HL-60 (cell line): ENCODE results near the gene SCLT1.

ENCODE experiments used
- DNase-seq, 2 experiments: peaks; one replicate each; pipeline ENCODE4 v3.0.0-alpha.2; 2010 to 2020; ENCODE audit warnings: low read depth in 1 of 2, low spot score in 1 of 2
- H3K27ac ChIP-seq: fragments of 250-450 bp; sonication (Bioruptor Pico); replicated peaks from 2 replicates; pipeline ENCODE4 v1.5.1; 2020; ENCODE audit warnings: mild to moderate bottlenecking, moderate library complexity
- H3K27me3 ChIP-seq: fragments of 250-450 bp; sonication (Bioruptor Pico); 2 replicates; pipeline ENCODE4 v1.5.1; 2021; ENCODE audit warnings: mild to moderate bottlenecking, moderate library complexity; ENCODE audit not compliant: insufficient read depth, poor library complexity, severe bottlenecking
- H3K4me3 ChIP-seq: replicated peaks from 2 replicates; pipeline ENCODE4 v1.5.1; 2011; ENCODE audit warnings: mild to moderate bottlenecking, control low read depth, low read length; ENCODE audit not compliant: insufficient read depth
- GABPA ChIP-seq: IDR thresholded peaks from 2 replicates; pipeline ENCODE4 v1.6.1; 2012; ENCODE audit warnings: low read depth
- POLR2AphosphoS5 ChIP-seq: IDR thresholded peaks from 2 replicates; pipeline ENCODE4 v1.6.1; 2012; ENCODE audit warnings: low read depth
- SPI1 ChIP-seq: IDR thresholded peaks from 2 replicates; pipeline ENCODE4 v1.6.1; 2012; ENCODE audit warnings: low read depth, mild to moderate bottlenecking, borderline replicate concordance
- TF ChIP-seq, protein P1 (sequence below): IDR thresholded peaks from one replicate; pipeline ENCODE4 v1.5.1; 2011; ENCODE audit warnings: low read length, control low read depth, inconsistent platforms; ENCODE audit not compliant: insufficient read depth
- TF ChIP-seq, protein P2 (sequence below): IDR thresholded peaks from 2 replicates; pipeline ENCODE4 v1.6.1; 2012; ENCODE audit warnings: low read depth; ENCODE audit not compliant: insufficient replicate concordance

The SCLT1 gene

DNA sequence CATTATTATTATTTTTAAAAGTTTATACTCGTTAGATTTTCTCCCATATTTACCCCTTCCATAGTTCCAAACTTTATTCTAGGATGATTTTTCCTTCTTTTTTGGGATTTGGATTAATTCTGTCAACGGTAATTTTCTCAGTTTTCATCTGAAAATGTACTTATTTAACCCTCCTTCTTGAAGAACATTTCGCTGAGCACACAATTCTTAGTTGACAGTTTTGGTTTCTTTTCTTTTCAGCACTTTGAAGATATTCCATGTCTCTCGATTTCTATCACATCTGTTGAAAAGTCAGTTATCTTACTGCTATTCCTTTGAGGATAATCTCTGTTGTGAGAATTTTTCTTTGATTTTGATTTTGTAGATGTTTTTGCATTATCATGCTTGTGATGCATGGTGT lies 85.2 kb downstream of the SCLT1 start:
- Histone ChIP-seq H3K27ac (no peak overlapping the region), H3K27me3 (no peaks in the 10 kb centered on the region), H3K4me3 (no peak overlapping the region)
- TF ChIP-seq GABPA: no peak
- TF ChIP-seq SPI1: no peak
- TF ChIP-seq, protein P1, sequence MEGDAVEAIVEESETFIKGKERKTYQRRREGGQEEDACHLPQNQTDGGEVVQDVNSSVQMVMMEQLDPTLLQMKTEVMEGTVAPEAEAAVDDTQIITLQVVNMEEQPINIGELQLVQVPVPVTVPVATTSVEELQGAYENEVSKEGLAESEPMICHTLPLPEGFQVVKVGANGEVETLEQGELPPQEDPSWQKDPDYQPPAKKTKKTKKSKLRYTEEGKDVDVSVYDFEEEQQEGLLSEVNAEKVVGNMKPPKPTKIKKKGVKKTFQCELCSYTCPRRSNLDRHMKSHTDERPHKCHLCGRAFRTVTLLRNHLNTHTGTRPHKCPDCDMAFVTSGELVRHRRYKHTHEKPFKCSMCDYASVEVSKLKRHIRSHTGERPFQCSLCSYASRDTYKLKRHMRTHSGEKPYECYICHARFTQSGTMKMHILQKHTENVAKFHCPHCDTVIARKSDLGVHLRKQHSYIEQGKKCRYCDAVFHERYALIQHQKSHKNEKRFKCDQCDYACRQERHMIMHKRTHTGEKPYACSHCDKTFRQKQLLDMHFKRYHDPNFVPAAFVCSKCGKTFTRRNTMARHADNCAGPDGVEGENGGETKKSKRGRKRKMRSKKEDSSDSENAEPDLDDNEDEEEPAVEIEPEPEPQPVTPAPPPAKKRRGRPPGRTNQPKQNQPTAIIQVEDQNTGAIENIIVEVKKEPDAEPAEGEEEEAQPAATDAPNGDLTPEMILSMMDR: no peak
- TF ChIP-seq, protein P2, sequence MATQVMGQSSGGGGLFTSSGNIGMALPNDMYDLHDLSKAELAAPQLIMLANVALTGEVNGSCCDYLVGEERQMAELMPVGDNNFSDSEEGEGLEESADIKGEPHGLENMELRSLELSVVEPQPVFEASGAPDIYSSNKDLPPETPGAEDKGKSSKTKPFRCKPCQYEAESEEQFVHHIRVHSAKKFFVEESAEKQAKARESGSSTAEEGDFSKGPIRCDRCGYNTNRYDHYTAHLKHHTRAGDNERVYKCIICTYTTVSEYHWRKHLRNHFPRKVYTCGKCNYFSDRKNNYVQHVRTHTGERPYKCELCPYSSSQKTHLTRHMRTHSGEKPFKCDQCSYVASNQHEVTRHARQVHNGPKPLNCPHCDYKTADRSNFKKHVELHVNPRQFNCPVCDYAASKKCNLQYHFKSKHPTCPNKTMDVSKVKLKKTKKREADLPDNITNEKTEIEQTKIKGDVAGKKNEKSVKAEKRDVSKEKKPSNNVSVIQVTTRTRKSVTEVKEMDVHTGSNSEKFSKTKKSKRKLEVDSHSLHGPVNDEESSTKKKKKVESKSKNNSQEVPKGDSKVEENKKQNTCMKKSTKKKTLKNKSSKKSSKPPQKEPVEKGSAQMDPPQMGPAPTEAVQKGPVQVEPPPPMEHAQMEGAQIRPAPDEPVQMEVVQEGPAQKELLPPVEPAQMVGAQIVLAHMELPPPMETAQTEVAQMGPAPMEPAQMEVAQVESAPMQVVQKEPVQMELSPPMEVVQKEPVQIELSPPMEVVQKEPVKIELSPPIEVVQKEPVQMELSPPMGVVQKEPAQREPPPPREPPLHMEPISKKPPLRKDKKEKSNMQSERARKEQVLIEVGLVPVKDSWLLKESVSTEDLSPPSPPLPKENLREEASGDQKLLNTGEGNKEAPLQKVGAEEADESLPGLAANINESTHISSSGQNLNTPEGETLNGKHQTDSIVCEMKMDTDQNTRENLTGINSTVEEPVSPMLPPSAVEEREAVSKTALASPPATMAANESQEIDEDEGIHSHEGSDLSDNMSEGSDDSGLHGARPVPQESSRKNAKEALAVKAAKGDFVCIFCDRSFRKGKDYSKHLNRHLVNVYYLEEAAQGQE: no peak
- no peak for TF ChIP-seq POLR2AphosphoS5
- DNase-seq: no peak

- H3K27me3 ChIP-seq: no peaks in the 10 kb centered on the region
- TF ChIP-seq, protein P2: no peak
- TF ChIP-seq GABPA (no peak), SPI1 (no peak), POLR2AphosphoS5 (no peak)
- TF ChIP-seq, protein P1: no peak
- no peak overlapping the region for H3K27ac ChIP-seq
- no peak for DNase-seq
- H3K4me3 ChIP-seq: no peak overlapping the region
These were observed 106.4 kb downstream of the SCLT1 start for GRCh38 chr4:128986908-128987307.

- Histone ChIP-seq H3K4me3 (no peak overlapping the region), H3K27me3 (no peaks in the 10 kb centered on the region), H3K27ac (no peak overlapping the region)
- TF ChIP-seq, protein P1: no peak
- no peak for TF ChIP-seq GABPA
- TF ChIP-seq, protein P2: no peak
- no peak for TF ChIP-seq SPI1
- no peak for TF ChIP-seq POLR2AphosphoS5
- DNase-seq: no peak
These were observed 107.3 kb downstream of the SCLT1 start for GRCh38 chr4:128986019-128986418.
